ENCODE results near the gene IL1RAPL1.

IL1RAPL1 gene

DNA sequence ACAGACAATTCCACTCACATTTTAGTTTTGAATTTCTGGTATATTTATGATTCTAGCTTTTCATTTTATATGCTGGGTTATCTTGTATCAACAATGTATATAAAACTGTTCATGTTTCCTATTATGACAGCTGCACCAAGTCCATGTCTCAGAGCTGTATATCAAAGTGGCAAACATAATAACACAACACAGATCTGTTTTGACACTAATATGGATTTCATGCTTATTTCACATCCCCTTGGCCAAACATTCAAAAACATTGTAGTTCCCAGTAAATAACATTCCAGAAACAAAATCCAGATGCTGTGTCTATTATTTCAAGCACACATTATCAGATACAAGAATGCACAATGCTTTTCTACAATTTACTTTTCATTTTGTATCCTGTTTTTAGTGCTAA lies 1247.5 kb downstream of the IL1RAPL1 start:
- DNase-seq = no peak

DNA sequence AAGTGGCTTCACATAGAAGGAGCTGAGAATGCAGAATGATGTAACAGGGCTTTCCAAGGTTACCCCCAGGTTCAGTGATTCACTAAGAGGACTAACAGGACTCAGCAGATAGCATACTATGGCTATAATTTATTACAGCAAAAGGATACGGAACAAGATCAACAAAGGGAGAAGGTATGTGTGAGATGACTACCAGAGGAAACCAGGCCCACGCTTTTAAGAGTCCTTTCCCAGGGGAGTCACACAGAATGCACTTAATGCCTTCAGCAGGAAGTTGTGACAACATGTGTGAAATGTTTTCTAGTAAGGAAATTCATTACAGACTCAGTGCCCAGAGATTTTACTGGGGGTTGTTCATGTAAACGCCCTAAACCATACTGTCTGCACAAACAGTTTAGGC lies 1254.5 kb downstream of the IL1RAPL1 start:
- no peak for DNase-seq

DNA sequence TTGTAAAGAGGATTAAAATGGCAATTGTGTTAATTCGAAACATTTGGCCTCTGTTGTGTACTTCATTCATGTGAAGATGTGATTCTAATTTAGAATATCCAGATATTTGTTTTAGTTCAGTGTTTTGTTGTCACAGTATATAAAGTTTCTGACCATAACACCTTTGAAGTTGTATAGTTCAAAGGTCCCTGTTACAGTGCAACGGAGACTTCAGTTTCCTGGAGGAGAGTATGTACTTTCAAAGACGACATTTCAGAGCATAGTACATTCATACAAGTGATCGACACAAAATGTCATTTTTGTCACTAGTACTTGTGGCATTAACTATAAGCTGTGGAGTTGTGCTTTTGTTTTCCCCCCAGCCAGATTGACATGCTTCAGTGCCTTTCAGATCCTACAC lies 1255.3 kb downstream of the IL1RAPL1 start:
- DNase-seq = no peak

DNA sequence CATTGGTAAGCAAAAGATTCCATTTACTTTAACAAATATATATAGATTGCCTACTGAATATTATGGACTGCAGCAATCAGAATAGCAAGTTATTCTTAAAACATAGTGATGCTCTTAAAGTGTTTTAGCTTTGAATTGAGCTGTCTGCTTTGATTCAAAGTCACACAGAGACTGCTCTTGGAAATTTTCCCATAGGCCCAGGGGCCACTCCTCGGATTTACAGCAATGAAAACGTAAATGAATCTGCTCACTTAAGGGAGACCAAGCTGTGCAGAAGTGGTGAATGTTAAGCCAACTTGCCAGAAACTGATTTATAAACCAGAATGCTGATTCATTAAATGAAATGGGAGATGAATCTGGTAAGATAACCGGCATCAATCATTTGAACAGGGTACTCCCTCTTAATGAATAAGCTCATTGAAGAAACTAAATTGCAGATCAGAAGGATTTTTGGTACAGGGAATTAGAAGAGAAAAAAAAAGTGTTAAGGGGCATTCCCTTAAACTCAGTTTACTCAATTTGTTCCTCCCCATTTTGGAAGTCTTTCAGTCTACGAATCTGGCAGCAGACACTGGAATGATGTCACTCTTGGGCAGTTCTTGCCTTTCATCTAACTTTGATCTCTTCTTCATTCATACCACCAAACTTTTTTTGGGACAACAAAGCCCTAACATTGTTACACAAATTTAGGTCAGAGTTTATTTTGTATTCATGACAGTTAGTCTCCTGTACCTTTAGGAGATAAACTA lies 1264.8 kb downstream of the IL1RAPL1 start:
- no peak for DNase-seq

DNA sequence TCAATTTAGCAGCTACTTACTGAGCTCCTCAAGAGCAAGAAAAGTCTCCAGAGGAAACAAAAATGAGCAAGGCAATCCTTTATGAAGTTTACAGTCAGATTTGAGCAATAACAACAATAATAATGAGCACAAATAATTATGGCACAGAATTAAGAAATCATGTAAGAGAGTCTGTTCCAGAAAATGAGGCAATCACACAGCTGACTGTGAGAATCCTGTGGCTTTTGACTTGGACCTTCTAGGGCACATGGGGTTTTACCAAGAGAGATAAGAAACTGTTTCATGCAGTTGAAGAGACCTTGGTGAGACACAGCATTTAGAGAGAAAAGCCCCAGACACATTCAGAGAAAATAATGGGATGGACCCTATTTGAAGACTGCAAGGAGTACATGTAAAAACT lies 1265.5 kb downstream of the IL1RAPL1 start:
- DNase-seq = no peak

DNA sequence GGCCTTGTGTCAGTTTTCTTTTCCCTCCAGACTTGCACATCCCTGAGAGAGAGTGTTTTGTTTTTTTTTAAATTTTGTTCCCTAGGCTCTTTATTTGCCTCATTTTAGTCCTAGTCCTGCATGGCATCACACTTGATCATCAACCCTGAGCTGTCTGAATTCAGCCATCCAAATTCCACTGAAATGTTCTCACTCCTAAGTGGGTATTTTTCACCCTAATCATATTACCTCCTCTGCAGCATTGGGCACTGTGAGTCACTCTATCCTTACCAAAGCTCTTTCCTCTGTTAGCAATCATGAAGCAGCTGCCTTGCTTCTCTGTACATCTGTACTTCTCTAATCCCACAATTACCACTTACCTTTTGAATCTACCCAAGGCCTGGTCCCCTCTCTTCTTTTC lies 1271.5 kb downstream of the IL1RAPL1 start:
- no peak for DNase-seq

DNA sequence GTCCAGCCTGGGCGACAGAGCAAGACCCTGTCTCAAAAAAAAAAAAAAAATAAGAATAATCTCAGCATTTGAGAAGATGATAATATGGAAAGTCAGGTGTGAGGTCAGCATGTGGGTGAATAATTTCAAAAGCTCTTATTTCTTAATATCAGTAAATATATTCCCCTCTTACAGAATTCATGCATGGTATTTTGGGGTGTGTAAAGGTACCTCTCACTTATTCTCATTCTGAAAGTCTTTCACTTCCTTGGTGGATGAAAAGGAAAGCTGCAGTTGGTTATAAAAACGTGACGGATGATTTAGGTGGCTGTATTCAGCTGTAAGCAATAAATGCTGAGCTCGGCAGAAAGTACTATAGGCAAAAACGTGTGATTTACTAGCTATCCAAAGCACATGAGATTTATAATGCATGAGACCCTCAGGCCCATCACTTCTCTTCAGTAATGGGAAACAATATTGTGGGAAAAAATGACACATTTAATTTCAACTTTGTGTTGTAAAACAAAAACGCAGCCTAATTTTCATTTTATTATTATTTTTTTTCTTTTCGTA lies 1275.0 kb downstream of the IL1RAPL1 start:
- no peak for DNase-seq

DNA sequence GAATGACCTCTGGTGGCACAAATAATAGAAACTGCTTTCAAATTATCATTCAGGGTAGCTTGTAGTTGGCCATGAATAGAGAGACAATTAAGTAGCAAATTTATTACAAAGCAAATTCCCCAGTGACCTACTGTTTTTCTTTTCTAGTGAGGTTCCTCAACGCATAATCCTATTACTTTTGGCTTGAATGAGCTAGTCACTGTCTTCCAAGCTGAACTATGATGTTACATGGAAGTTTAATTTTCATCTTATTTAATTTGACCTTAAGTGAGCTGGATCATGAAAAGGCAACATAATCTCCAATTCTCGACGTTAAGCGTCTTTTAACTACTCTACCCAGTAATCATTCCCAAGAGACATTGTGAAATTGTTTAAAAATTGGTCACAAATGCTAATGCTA lies 1280.7 kb downstream of the IL1RAPL1 start:
- no peak for DNase-seq

DNA sequence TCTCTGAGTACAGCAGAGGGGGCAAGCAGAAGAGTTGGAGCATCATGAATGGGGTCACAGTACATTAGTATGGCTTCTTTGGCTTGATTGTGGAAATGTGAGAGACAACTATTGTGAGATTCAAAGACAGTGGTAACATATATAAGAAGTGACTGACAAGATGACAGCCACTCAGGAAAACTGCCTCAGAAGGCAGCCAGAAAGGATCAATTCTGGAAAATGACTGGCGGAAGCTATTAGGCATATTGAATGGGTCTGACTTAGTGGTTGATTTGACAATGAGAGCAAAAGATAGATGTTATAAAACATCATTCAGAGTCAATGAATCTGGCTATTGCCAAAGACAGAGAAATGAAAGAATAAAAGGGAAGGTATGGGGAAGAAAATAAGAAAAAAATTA lies 1282.6 kb downstream of the IL1RAPL1 start:
- no peak for DNase-seq

DNA sequence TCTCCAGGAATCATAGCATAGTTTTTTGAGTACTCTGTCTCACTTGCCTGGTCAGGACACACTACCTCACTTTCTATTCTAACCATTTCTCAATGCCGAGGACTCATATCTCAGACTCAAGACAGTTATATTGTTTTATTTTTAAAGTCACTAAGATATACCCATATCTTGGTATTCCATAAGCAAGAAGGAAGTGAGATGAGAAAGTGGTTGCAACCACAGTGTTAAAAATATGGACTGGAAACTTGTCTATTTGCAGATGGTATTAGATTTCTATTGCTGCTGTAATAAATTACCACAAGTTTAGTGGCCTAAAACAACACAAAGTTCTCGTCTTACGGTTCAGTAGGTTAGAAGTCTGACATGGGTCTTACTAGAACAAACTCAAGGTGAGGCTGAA lies 1283.4 kb downstream of the IL1RAPL1 start:
- DNase-seq = no peak

DNA sequence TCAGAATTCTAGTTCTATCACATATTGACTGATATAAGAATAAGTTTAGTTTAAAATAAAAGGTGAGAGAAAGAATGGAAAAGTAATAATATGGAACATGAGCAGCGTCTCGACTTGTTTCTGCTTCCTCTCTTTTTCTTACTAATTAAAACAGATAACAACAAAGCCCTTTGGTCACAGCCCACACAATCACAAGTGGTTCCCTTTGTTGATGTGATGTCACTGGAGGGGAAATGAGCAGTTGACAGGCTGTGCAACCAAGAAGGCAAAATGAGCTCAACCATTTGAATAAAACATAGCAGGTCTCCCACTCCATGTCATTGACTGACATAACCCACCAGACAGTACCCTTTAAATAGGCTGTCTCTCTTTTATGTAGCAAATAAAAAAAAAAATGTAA lies 1285.6 kb downstream of the IL1RAPL1 start:
- DNase-seq = no peak

DNA sequence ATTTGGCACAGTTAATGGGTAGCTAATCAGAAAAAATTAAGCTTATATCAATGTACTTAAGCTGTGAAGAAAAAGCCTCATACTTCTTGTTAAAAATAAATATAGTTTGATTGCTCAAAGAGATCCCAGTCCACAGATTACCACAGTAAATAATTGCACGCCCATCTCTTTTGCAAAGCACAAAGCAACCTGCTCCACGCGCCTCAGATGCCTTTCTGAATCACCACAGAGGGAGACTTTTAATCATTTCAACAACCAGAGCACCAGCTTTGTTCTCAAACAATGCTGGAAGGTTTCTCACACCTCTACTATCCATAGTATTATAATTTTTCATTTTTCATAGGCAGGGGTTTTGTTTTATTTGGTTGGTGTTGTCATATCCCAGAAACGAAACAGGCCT lies 1289.5 kb downstream of the IL1RAPL1 start:
- no peak for DNase-seq

DNA sequence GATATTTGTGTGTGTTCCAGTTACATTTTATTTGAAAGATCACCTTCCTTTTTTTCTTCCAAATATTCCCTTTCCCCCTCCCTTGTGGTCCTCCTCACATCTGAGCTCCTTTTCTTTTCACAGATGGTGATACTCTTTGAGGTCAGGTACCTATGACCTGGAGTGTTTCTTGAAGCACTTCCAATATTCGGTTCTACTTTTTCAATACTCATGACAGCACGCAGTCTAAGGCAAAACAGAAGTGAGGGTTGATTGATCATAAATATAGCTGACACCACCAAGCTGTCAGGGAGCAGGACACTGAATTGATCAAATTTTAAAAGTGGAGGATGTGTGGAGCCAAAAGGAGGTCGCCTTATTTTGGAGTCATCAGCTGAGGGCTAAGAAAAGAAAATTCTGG lies 1293.7 kb downstream of the IL1RAPL1 start:
- no peak for DNase-seq

DNA sequence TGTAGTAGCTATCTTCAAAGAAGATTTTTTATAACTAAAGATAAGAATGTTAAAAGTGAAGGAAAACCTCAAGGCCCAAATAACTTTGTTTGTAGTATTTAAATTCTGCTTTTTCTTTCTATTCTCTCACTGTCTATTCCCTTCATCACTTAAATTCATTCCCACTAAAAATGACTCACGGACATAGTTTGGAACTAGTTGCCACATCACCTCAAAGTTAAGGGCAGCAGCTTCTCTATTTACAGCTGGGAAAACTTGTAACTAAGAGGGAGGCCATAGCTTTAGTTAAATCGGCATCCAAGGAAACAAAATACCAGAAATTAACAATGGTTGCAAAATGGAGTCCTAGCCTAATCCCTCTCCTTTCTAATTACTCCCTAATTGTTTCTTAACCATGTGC lies 1302.8 kb downstream of the IL1RAPL1 start:
- no peak for DNase-seq

DNA sequence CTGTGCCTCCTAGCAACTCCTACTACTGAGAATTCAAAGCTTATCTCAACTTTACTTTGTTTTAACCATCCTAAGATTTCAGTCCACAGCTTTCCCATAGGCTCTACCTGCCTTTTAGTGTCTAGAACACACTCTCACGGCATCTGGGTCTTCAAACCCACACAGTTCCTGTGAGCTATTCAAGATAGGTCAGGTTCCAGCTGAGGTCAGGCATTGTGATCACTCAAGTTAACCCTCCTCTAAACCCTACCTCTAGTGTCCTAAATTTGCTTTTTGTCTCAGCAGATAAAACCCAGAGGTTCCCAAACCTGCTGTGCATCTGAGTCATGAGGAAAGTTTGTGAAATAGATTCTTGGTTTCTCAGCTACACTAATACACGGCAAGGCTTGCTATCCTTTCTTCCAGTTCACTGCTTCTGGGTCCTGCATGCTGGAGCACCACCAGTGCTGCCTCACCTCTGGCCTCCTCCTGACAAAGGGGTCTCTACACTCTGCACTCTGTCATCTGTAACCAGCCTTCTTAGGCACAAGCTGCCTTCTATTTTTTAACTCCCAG lies 1303.5 kb downstream of the IL1RAPL1 start:
- DNase-seq = no peak

DNA sequence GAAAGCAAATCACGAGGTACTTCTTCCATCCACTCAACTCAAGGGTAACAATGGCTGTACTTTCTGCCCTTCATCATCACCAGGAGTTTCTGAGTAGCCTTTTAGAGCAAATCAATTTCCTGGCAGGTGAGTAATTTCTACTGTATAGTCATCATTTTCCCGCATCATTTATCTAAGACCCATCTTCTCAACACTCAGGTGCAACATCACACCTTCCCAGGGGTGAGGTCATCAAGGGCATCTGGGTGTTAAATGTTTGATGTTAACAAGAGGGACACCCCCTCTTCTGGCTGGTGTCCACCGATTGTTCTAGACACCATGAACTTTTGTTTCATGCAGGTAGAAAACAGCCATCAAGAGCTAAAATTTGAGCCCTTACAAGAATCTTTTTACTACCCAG lies 1314.8 kb downstream of the IL1RAPL1 start:
- no peak for DNase-seq

DNA sequence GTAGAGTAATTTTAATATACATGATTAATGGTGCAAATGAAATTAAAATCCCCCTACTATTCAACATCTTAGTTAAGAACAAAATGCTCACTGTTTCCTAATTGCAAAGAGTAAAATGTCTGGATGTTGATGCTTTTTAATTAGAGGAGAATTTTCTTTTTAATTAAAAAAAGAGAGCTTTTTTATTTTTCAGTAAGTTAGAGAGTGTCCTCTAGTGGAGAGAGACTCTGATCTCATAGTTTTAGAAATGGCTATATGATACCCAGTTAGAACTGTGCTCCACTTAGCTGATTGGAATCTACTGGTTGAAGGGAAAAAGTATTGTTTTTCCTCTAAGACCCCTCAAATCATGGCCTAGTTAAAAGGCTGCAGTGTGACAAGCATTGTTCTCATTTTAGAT lies 1316.1 kb downstream of the IL1RAPL1 start:
- DNase-seq = no peak

DNA sequence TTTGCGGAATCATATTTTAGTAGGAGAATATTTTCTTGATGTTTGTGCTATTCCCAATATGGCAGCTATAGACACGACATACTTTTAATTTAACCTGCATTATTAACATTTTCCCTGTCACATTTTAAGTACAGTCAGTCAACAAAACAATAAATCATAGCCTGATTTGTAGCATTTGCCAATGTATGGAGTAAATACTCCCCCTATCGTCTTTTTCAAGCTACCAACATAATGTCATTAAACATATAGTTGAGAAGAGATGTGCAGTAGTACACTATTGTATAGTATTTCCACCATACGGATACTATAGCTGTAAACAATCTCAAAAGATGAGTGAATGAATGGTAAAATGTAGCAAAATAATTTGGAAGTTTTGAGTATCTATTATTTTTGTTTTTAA lies 1324.4 kb downstream of the IL1RAPL1 start:
- no peak for DNase-seq

DNA sequence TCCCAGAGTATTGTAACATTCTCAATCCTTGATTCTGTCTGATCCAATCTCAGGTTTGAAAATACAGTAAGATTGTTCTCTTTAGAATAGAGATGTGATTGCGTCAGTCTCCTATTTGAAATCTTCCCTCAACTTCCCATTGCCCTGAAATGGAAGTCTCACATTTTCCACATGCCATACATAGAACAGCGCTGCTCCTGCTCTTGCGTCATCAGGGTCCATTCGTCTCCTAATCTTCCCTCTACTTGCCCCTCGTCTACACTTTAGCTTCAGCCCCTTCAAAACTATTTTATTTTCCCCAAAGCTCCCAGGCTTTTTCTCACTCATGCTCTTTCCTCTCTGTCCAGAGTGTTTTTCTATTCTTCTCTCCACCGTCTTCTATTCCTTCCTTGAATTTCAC lies 1326.4 kb downstream of the IL1RAPL1 start:
- no peak for DNase-seq

DNA sequence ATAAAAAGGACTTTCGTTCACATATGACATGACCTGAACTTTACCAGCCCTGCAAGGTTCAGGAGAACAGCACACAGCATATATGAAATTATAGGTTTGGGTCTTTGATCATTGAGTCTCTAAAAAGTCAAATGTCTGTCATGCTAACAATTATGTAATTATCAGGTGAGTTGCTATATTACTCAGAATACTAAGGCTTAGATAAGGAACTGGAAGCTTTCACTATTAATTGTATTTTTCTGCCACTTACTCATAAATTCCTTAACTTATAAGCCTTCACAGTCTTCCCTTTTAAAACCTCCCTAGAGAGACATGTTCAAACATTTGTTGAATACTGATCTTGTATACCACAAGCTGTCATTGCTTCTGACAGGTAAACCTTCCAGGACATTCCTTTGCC lies 1335.4 kb downstream of the IL1RAPL1 start:
- DNase-seq = no peak

DNA sequence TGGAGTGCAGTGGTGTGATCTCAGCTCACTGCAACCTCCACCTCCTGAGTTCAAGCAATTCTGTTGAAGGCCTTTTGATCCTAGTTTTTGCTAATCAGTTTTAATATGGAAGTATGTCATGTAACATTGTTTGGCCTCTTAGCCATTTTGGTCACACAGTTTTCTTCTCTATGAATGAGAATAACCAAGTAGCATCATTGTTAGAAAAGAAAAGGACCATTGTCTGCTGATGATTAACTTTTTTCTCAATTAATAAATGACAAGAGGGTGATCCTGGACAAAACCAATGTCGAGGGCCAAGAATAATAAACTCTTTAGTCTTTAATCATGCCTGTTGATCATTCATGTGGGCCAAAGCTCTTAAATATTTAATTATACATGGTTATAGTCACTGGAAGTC lies 1338.8 kb downstream of the IL1RAPL1 start:
- no peak for DNase-seq

DNA sequence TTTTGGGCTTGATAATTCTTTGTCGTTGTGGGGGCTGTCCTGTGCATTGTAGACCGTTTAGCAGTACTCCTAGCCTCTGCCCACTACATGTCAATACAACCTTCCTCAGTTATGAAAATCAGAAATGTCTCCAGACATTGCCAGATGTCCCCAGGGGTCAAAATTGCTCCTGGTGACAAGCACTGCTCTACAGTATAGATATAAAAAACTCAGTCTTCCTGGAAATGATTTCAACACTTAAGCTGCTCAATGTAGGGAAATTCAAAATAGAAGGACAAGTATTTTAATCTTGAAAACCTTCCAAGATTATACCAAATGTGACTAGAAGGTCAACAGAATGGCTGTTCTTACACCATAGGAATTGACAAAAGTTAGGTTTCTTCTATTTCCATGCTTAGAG lies 1339.4 kb downstream of the IL1RAPL1 start:
- DNase-seq = no peak

DNA sequence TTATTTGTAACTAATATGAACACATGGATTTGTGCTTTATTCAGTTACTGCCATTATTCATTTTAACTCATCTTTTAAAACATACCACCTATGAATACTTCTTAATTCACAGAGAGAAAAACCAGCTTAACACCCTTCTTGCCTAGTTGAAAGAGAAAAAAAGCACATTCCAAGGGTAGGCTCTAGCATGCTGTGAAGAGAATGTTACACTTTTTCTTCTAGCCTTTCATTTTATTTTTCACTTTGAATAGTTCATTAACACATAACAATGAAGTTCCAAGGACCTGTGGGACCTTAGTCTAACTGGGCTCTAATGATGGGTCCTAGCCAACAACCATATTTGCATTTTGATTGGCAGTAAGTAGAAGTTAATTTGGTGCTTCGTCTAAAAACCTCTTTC lies 1348.2 kb downstream of the IL1RAPL1 start:
- DNase-seq = no peak

DNA sequence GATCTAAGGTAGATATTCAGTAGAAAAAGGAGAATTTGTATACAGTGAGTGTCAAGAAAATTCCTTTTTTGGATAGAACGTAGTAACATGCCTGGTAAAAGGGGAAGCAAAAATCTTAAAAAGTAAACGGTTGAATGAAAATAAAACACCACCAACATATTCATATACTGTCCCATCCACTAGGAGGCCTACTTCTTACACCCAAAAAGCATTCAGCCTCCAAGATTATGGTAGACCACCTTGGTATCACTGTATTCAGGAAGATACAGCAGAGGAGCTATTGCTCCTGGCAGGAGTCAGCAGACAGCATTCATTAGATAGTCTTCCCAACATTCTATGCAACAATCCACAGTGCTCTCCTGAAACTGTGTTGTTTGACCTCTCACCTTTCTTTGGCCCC lies 1353.5 kb downstream of the IL1RAPL1 start:
- no peak for DNase-seq

DNA sequence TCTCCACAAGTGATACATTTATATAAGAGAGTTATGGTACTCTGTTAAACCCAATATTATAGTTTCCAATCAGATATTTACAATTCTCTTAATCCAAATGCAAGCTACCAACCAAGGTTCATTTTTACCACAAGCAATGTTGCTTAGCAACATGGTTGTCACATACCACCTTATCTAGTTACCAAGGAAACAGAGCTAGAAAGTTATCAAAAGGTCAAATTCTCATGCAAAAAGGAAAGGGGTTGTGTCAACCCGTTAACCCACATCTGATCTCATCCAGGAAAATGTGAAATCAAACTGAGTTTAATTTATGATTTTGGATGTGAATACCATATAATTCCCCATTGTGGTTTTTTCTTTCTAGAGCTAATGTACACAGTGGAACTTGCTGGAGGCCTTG lies 1354.0 kb downstream of the IL1RAPL1 start:
- DNase-seq = no peak
